ENCODE results near the gene KIF20B.
"Not testable (repeated sequence)": the region's sequence is repeated elsewhere in the genome, so short reads cannot be mapped to it uniquely, and the experiment has no call there.

Gene KIF20B

DNA sequence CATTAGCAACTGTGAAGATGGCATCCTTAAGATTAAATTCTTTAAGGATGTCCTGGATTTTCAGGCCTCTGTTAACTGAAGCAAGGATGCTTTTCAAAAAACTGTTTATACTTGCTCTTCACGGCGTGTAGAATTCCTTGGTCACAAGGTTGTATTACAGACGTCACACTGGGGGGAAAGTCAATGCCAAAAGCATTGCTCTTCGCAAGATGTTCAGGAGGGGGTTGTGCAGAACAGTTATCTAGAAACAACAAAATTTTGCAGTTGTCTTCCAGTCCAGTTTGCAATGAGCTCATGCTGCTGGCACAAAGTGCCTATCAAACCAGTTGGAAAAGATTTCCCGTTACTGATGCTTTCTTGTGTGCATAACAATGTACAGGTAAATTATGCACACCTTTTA lies 8.2 kb upstream of the KIF20B start:
- FAIRE-seq = no peak

DNA sequence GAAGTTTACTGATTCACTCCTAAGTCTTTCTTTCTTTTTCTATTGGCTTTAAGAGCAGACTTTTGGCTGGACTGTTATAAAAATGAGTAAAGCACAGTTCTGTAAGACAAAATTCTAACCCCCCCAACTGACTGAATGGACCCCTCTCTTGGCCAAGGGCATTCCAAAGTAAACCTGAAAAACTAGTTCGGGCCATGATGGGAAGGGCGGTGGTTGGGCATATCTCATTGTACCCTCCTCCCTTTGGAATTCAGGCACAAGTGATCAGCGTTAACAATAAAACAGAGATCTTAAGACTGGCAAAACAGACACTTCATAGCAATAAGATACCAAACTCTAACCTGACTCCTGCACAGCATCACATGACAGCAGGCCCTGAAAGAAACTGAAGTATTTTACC lies 6.1 kb upstream of the KIF20B start:
- no peak for FAIRE-seq

DNA sequence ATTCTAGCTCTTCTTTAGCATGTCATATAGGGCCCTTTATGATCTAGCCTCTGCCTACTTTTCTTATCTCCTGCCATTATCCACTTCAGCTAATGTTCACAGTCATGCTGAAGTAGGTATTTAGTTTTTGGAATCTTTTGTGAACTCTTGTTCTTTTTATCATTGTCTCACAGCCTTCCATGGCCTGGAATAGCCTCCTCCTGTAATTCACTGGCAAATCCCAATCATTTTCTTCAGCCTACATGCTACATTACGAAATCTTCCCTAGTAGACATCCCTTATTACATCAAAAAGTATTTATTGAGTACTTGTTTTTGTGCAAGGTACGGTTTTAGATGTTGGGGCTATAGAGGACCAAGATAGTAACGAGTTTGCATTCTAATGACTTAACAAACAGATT lies 3.4 kb upstream of the KIF20B start:
- no peak for FAIRE-seq

DNA sequence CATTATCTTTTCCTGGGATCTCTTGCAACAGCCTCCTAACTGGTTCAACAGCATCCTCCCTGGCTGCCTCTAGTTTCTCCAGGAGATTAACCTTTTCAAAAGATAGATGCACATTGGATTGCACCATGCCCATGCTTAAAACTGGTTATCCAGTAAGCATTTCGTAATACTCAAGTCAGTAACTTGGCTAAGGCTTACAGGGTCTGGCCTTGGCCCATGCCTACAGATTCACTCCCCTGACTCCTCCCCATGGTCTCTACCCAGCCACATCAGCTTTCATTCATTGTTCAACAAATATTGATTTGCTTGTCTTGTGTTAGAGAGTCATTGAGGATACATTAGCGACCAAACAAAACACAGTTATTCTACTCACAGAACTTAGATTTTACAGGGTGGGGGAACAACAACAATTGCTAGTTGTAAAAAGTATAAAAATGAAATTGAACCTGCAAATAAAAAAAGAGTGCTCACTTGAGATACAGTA lies 1.8 kb upstream of the KIF20B start:
- no peak for FAIRE-seq

GRCh38 chr10:89700923-89701241 lies 508 bp upstream of the KIF20B start:
- no peak for FAIRE-seq

DNA sequence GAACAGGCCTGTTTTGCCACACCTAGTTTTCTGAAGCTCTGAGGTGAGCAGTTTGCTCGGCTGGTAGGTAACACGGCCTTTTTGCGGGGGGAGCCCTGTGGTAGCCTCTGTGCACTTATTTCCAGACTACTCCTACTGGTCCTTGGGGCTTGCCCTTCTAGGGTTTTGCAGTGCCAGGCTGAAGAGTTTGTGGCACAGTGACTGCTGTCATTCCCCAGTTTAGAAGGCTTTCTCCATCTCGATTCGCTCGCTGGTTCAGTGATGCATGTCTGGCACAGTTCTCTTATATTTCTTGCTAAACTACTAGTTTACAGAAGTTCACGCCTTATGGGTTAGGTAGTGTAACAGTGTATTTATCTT lies 711 bp downstream of the KIF20B start:
- no peak for FAIRE-seq

DNA sequence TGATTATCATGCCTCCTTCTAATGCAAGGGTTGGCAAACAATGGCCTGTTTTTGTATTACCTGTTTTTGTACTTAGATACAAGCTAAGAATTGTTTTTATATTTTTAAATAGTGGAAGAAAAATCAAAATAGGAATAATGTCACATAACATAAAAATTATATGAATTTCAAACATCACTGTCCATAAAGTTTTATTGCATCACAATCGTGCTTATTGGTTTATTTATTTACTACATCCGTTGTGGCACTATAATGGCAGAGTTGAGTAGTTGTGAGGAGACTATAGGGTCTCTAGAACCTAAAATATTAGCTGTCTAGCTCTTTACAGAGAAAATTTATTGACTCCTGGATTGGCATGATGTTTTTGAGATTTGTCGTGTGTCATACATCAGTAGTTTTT lies 4.1 kb downstream of the KIF20B start:
- FAIRE-seq = no peak

DNA sequence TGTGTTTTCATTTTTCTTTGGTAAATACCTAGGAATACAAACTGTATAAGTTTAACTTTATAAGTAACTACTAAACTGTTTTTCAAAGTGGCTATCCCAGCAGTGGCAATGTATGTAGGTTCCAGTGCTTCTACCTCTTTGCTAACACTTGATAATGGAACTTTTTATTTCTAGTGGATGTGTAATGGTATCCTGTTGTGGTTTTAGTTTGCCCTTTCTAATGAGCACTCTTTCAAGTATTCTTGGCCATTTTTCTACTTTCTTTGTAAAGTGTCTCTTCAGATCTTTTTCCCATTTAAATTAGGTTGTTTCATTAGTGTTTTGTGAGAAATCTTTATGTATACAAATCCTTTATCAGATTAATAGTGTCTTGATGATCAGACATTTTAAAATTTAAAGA lies 4.6 kb downstream of the KIF20B start:
- no peak for FAIRE-seq

GRCh38 chr10:89707372-89707771 lies 6.0 kb downstream of the KIF20B start:
- FAIRE-seq = no peak

DNA sequence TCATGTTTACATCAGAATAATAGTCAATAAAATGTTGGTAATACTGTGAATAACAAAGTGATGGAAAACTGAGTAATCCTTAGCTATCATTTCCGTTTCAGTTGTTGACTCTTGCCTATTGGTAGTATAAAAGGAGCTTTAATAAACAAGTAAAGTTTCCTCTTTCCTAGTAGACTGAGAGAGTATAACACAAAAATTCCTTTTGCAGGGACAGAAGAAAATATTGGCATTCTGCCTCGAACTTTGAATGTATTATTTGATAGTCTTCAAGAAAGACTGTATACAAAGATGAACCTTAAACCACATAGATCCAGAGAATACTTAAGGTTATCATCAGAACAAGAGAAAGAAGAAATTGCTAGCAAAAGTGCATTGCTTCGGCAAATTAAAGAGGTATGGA lies 9.4 kb downstream of the KIF20B start:
- no peak for FAIRE-seq

DNA sequence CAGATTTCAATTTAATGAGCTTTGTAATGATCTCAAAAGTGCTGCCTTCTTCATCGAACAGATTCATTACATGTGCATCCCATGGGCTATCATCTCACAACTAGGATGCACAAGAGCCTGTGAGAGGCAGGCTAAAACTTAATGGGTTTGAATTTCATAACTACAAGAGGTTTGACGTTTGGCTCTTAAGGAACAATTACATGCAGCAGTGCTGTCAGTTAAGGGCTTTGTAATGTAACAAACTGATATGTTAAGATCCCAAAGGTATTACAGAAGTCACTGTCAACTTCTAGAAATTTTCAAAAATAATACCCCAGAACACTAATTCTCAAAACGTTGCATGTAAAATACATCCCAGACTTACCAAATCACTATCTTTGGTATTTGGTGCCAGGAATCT lies 33.2 kb downstream of the KIF20B start:
- no peak for FAIRE-seq

- no peak for FAIRE-seq
Measured at GRCh38 chr10:89738551-89739209, 37.3 kb downstream of the KIF20B start.

- FAIRE-seq = no peak
Measured at GRCh38 chr10:89741126-89741762, 39.9 kb downstream of the KIF20B start.

- no peak for FAIRE-seq
Measured at GRCh38 chr10:89744026-89744425, 42.6 kb downstream of the KIF20B start.

DNA sequence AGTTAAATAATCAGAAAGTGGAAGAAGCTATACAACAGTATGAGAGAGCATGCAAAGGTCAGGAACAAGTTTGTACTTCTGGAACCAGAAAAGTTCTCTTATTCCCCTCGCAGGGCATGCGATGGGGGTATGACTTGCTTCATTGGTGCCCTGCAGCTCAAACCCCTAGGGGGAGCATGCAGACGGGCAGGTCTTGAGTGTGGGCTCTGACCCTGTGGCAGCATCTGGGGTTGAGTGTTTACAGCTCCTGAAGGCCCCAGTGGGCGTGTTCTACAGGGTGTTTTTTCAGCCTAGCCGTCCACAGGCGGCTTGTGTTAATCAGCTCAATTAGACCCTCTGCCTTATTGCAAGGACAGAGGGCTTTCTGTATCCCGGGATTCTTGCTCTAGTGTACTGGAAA lies 44.5 kb downstream of the KIF20B start:
- FAIRE-seq = no peak

GRCh38 chr10:89750441-89750840 lies 49.1 kb downstream of the KIF20B start:
- no peak for FAIRE-seq

DNA sequence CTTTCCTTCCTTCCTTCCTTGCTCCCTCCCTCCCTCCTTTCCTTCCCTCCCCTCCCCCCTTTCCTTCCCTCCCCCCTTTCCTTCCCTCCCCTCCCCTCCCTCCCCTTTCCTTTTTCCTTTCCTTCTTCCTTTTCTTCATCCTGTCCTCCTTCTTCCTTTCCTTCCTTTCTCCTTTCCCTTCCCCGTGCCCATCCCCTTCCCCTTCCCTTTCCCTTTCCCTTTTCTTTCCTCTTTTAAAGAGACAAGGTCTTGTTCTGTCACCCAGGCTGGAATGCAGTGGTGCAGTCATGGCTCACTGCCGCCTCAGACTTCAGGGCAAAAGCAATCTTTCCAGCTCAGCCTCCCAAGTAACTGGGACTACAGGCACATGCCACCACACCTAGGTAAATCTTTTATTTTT lies 54.0 kb downstream of the KIF20B start:
- no peak for FAIRE-seq

- FAIRE-seq = no peak
Measured at GRCh38 chr10:89759531-89759930, 58.1 kb downstream of the KIF20B start.

DNA sequence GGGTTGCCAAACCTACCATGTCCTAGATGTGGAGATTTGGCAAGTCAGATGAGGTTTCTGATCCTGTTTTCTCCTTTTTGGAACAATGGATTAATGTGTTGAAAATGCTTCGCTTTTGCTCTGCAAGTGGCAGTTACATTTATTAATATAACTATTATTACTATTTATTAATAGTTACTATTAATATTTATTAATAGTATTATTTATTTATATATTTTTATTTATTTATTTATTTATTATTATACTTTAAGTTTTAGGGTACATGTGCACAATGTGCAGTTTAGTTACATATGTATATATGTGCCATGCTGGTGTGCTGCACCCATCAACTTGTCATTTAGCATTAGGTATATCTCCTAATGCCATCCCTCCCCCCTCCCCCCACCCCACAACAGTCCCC lies 62.3 kb downstream of the KIF20B start:
- FAIRE-seq = not testable (repeated sequence)

GRCh38 chr10:89771684-89772083 lies 70.3 kb downstream of the KIF20B start:
- no peak for FAIRE-seq

- FAIRE-seq = no peak
Measured at GRCh38 chr10:89773081-89773480, 71.7 kb downstream of the KIF20B start.

DNA sequence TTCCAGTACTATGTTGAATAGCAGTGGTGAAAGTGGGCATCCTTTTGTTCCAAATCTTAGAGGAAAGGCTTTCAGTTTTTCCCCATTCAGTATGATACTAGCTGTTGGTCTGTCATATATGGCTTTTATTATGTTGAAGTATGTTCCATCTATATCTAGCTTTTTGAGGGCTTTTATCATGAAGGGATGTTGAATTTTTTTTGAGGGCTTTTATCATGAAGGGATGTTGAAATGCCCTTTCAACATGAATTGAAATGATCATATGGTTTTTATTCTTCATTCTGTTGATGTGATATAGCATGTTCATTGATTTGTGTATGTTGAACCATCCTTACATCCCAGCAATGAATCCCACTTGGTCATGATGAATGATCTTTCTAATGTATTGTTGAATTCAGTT lies 75.3 kb downstream of the KIF20B start:
- no peak for FAIRE-seq

- no peak for FAIRE-seq
Measured at GRCh38 chr10:89782470-89782869, 81.1 kb downstream of the KIF20B start.

DNA sequence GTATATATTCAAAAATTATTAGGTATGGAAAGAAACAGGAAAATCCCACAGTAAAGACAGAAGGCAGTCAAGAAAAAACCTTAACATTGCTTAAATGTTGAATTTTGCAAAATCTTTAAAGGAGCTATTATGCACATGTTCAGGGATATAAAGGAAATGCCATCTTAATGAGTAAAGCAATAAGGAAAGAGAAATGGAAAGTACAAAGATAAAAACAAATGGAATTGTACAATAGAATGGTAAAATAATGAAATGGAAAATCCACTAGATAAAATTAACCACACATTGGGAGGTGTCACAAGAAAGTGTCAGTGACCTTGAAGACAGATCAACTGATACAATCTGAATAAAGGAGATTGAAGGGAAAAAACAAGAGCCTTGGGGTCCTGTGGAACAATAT lies 82.0 kb downstream of the KIF20B start:
- FAIRE-seq = no peak

DNA sequence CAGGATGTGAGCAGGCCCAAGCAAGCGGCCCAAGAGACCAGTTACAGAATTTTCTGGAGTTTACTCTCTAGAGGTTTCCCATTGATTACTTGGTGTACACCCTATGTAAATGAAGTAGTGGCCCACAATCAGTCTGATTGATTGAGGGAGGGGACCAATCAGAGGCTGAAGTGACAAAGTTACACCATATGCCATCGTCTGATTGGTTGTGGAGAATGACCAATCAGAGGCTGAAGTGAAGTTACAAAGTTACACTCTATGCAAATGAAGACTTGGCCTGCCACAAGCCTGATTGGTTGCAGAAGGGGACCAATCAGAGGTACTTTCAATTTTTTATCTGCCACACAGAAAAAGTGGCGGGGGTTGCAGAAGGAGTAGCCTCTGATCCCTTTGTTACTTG lies 83.7 kb downstream of the KIF20B start:
- no peak for FAIRE-seq
